Lung microvascular endothelial cell (primary cell): ENCODE results near the gene DOCK11. TPM values are rescaled to one million over a fixed set of nuclear protein-coding genes. Genes with fewer than 3 reads are reported as not detected.

Experiments
- DNase-seq, 2 donors: peaks; one replicate each; pipeline versions ENCODE4 v3.0.0 to v3.0.0-alpha.2; 2010; ENCODE audit warnings: low read depth in 2 of 2
- total RNA-seq: library from RNA; depleted of rRNA; stranded (reverse); fragments of >200 nt; gene quantifications from 2 replicates; pipeline ENCODE4 v1.2.1, GENCODE V29; 2014

Gene DOCK11
- total RNA-seq, 1 donor from 2014 or later, result 0.20 TPM

- DNase-seq, result no peak
Observed at GRCh38 chrX:118499295-118499694, 3.7 kb downstream of the DOCK11 start.

- DNase-seq, result no peak
Observed at GRCh38 chrX:118502161-118502789, 6.7 kb downstream of the DOCK11 start.

- no peak for DNase-seq
Observed at GRCh38 chrX:118503260-118504041, 7.8 kb downstream of the DOCK11 start.

GRCh38 chrX:118504581-118504980 lies 9.0 kb downstream of the DOCK11 start:
- no peak for DNase-seq

DNA sequence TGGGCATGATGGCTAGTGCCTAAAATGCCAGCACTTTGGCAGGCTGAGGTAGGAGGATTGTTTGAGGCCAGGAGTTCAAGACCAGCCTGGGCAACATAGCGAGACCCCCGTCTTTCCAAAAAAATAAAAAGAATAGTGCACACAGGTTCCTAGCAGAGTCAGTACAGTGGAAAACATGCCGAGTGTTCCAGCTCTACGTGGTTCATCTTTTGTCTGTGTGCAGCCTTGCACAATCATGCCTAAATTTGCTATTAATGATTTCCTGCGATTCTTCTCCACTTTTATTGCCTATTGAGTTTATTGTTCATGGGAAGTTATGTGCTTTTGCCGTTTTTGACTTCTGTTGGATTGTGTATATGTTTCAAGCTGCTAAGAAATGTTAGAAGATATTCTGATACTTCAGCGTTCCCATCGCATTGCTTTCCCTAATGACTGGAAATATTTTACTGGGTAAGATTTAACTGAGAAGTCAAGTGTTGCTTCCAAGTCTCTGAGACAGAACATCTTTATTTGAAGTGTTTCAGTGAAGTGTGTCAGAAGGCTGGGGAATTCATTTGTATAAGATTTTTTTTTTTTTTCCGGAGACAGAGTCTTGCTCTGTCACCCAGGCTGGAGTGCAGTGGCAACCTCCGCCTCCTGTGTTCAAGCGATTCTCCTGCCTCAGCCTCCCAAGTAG lies 11.3 kb downstream of the DOCK11 start:
- DNase-seq, result peak in 1 of 2 donors; percentile 67

- DNase-seq, result no peak
Observed at GRCh38 chrX:118507766-118508165, 12.2 kb downstream of the DOCK11 start.

DNA sequence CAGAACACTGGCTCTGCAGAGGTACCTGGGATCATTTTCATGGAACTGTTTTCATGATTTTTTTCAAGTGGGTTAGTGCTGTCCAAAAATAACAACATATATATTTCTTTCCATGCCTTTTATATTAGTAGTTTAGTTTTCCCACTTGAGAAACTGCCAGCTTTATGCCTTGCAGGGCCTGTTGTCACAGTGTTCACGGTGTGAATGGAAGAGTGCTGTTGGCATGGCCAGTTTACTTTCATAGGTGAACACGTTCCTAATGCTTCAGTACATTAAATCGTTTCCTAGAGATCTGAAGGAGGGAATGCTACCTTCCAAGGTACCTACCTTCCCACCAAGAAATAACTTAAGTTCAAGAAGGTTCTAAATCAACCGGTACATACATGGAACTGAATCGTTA lies 12.6 kb downstream of the DOCK11 start:
- DNase-seq, result no peak

DNA sequence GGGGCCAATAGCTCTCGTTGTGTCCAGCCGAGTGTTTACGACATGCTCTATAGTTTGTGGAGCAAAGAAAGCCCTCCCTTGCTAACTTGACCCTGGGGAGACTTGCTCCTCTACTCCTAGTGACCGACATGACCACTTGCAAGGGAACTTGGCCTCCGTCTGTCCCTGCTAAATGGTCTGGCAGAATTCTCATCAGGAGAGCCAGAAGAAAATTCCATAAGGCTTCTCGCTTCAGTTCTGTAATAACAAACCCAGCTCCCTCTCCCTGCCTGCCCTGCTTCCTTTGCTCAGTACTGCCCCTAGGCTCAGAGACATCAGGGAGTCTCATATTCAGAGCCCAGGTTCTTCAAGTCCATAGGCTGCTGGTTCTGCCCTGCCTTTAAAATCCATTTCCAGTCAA lies 13.0 kb downstream of the DOCK11 start:
- DNase-seq, result no peak

GRCh38 chrX:118510111-118510510 lies 14.5 kb downstream of the DOCK11 start:
- DNase-seq, result no peak

DNA sequence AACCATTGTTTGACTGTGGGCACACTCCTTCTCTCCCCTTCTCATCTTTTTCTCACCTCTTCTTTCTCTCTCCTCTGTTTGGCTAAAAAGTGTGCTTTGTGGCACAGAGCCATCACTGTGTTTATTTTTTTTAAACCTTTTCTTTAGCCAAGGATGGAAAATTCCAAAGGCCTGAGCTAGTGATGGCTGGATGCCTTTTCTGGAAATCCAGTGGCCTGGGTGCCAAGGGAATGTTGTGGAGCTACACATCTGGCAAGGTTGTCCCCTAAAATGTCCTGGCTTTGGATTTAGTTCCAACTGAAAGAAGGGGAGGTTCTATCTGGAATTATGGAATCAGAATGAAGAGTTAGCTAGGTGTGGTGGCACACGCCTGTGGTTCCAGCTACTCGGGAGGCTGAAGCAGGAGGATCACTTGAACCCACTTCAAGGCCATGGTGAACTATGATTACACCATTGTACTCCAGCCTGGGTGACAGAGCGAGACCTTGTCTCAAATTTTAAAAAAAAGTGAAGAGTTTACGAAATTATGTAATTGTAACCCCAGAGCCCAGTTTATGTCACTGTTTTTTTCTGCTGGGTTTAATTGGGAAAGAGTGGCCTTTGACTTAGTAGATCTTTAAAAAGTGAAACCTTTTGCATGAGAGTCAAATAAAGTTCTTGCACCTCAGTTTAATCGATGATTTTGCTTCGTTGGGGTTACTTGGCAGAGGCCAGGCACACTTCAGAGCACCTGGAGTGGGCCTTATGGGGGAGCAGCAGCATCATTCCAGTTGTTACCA lies 17.7 kb downstream of the DOCK11 start:
- no peak for DNase-seq

DNA sequence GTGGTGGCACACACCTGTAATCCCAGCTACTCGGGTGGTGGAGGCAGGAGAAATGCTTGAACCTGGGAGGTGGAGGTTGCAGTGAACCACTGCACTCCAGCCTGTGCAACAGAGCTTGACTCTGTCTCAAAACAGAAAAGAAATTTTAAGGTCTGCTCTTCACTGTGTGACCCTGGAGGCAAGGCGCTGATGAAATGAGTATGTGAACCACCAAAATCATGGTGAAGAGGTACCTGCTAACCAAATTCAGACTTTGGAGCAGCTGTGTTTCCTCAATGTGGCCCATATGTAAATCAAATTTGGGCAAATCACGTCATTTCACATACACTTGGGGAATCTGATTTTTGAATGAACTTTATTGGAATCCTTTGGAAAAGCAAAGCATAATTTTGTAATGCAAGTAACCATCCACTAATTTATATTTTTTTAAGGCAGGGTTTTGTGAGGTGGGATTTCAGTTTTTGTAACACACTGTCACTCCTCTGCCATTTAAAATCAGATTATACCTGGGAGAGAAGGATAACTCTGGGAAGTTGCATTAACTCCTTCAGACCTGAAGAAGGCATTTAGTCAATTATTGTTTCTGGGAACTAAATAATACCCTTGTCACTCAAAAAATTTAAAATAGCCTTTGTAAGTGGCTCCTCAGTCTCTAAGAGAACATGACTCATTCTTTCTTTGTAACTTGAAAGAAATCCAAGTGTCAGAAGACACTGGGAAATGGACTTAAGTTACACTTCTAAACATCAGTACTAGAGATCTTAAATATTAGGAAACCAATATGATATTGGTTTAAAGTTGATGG lies 24.0 kb downstream of the DOCK11 start:
- DNase-seq, result peak in 1 of 2 donors; percentile 2

DNA sequence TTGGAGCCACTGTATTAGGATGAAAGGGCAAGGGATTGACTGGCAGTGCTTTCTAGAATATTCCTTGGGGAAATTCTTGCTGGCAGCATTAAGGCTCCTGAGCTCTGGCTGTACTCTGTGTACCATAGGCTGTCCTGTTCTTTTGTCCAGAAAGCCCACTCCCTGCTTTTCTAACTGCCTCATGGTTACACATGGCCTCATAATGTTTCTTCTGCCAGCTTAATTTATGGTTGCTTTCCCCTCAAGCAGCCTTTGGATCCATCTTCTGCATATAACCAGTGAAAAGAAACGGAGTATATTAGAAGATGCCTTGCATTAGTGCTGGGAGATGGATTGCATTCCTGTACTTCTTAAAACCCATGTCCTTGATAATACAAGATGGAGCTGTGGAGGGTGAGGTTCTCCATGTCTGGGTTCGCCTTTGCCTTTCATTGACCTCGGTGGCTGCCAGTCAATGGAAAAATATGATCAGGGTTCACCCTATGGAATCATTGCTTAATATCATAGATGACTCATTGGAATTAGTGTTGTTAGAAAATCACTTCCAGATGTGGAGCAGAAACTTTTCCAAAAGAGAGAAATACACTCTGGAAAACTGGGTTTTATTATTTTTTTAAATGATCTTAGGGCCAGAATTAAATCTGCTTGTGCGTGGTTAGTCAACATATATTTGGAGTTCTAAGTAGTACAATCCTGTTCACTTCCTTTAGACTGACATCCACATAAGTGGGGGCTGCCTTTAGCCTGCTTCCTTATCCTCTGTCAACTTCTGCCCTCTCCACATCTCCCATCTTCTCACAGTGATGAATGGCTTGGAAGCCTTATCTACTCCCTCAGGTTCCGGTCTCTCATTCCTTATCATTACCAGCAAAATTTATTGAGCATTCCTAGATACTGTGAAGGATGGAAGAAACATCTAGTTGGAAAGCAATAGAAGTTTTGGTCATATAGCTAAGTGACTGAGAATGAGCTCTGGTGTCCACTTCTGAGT lies 24.9 kb downstream of the DOCK11 start:
- no peak for DNase-seq

GRCh38 chrX:118521435-118521834 lies 25.8 kb downstream of the DOCK11 start:
- no peak for DNase-seq

DNA sequence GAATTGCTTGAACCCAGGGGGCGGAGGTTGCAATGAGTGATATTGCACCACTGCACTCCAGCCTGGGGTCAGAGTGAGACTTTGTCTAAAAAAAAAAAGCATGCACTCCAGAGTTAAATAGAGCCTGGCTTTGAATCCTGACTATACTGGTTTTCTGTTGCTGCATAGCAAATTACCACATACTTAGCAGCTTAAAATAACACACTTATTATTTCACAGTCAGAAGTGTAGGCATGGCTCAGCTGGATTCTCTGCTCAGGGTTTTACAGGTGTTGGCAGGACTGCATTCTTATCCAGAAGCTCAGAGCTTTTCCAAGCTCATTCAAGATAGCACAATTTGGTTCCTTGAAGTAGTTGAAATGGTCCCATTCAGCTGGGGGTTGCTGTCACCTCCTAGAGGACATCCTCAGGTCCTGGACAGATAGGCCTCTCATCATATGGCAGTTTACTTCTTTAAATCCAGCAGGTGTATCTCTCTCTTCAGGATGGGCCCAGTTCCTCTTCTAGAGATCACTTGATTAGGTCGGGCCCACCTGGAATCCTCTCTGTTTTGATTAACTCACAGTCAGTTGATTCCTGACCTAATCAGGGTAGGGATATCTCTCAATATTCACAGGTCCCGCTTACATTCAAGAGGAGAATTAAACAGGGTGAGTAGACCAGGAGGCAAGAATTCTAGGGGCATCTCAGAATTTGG lies 26.8 kb downstream of the DOCK11 start:
- DNase-seq, result no peak

DNA sequence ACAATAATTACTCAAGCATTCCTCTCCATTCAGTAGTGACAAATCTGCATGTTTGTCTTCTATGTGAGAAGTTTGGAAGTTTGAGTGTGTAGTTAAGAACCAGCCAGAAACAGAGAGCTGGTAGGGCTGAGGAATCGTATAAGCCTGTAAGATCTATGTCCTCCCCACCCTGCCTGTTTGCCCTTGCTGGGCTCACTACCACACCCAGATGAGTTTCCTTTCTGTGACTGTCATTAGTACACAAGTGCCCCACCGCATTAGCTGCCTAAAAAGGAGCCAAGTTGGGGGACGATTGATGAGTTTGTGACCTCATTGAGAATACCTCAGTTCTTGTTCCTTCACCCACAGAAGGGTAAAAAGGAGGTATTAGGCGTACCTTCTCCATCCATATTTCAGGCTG lies 28.3 kb downstream of the DOCK11 start:
- DNase-seq, result no peak

DNA sequence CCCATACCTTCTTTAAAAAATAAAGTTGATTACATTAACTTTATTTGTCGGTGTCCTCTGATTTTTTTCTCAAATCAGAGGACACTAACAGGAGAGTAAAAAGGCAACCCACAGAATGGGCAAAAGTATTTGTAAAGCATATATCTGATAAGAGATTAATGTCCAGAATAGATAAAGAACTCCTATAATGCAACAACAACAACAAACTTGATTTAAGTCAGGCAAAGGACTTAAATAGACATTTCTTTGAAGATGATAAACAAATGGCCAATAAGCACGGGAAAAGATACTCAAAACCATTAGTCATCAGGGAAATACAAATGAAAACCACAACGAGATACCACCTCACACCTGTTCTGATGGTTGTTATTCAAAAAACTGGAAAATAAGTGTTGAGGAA lies 28.7 kb downstream of the DOCK11 start:
- no peak for DNase-seq

DNA sequence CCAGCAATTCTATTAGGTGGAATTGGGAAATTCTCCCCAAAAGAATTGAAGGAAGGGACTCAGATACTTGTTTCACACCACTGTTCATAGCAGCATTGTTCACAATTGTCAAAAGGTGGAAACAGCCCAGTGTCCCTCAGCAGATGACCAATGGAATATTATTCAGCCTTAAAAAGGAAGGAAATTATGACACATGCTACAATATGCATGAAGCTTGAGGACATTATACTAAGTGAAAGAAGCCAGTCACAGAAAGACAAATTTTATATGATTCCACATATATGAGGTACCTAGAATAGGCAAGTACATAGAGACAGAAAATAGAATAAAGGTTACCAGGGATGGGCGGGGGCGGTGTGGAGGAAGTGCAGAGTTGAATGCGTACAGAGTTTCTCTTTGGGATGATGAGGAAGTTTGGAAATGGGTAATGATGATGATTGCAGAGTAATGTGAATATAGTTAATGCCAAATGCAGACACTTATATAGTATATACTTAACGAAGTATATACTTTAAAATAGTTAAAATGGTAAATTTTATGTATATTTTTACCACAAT lies 29.6 kb downstream of the DOCK11 start:
- no peak for DNase-seq

DNA sequence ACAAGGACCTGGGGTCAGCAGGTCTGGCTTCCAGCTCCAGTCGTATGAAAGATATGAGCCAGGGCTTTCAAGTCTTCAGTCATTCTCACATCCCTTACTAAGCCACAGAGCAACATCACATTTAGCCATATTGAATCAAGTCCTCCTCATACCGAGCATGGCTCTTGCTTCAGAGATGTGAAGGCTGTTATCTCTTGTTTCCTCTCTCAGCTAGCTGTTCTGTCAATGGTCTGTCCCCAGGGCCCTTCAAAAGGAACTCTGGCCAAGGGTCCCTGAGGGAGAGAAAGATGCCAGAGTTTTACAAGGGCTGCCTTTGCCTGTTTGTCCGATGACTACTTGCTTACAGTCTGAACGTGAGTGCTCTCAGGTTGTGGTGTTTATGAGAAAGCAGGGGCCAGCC lies 30.5 kb downstream of the DOCK11 start:
- DNase-seq, result no peak
